Retinal pigment epithelial cell (primary cell): ENCODE measurements around the gene BOLL.
A peak's percentile ranks its signal among the peaks of the same experiment; 100 is the strongest.
"Not testable (repeated sequence)": the region's sequence is repeated elsewhere in the genome, so short reads cannot be mapped to it uniquely, and the experiment has no call there.

Experiments used
- DNase-seq: peaks from one replicate; pipeline ENCODE4 v3.0.0-alpha.2; 2010; ENCODE audit warnings: low read depth
- H3K4me3 ChIP-seq: 2 replicates; pipeline ENCODE4 v1.5.1; 2011; ENCODE audit warnings: mild to moderate bottlenecking, low read length, control low read depth, moderate library complexity
- CTCF ChIP-seq: conservative IDR thresholded peaks from 2 replicates; pipeline ENCODE4 v1.5.1; 2011; ENCODE audit warnings: low read depth, low read length, control low read depth, inconsistent platforms

Gene BOLL

GRCh38 chr2:197784956-197785941 lies at the start of gene BOLL:
TSS of gene BOLL (minus strand) at chr2:197785319. CDS start at chr2:197781850, 3,469 bp downstream.
- DNase-seq, result no peak
- no peak for TF ChIP-seq CTCF
- peak within 1 kb of the TSS; percentile 46 for H3K4me3 ChIP-seq

GRCh38 chr2:197834771-197835170 lies 49.7 kb upstream of the BOLL start:
- not testable (repeated sequence) for DNase-seq, H3K4me3 ChIP-seq

- DNase-seq, result no peak
- no peak overlapping the region for H3K4me3 ChIP-seq
- no peak for TF ChIP-seq CTCF
These were observed 43.5 kb upstream of the BOLL start for GRCh38 chr2:197828464-197829135.

- no peak for TF ChIP-seq CTCF
- DNase-seq, result no peak
- H3K4me3 ChIP-seq, result no peak overlapping the region
These were observed 42.5 kb upstream of the BOLL start for GRCh38 chr2:197827618-197828017.

GRCh38 chr2:197822333-197822732 lies 37.2 kb upstream of the BOLL start:
- no peak for TF ChIP-seq CTCF
- DNase-seq, result no peak
- no peak overlapping the region for H3K4me3 ChIP-seq

- no peak for TF ChIP-seq CTCF
- no peak for DNase-seq
These were observed 36.6 kb upstream of the BOLL start for GRCh38 chr2:197821550-197822289.

GRCh38 chr2:197814526-197814925 lies 29.4 kb upstream of the BOLL start:
- no peak for TF ChIP-seq CTCF
- no peak overlapping the region for H3K4me3 ChIP-seq
- DNase-seq, result no peak

More at GRCh38 chr2:197821550-197822289, 36.6 kb upstream of the BOLL start:
- H3K4me3 ChIP-seq, result no peak overlapping the region
